ENCODE results near the gene SLC17A3.

Gene SLC17A3

GRCh38 chr6:25842526-25842925 lies 31.5 kb downstream of the SLC17A3 start:
- in situ Hi-C loops (cut with MboI; ENCODE audit: low sequenced_read_pairs): no loop called here

DNA sequence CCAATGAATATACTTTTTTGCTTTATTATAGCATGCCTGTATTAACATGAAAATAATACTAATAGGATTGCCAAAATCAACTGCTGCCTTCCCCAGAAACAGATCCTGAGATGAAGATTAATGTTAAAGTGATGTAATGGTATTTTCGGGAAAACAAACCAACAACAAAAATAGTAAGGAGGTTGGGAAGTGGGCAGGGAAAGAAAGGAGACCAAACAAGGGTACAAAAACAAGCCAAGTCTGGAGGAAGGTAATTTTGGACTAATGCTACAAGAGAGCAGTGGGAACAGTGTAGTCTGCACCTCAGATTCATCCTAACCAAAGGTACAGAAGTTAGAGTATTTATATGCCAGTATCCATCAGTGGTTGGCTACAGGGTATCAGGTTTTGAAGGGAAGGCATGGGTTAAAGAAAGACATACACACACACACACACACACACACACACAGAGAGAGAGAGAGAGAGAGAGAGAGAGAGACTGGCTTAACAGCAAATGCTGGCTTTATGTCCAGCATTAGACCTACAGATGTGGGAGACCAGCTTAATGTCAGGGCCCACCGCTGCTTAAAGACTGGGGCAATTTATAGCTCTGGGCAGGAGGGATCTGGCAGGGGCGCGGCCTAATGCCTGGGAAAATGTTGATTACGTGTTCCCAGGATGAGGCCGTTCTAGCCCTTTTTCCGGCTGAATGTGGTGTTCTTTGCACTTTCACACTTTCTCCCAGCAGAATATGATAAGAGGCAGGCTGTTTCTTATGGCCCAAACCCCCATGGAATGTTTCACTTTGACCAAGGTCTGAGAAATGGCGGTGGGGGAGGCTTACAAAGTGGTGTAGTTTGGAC lies 38.4 kb downstream of the SLC17A3 start:
- in situ Hi-C loops (cut with MboI; ENCODE audit: low sequenced_read_pairs): no loop called here

- in situ Hi-C loops (cut with MboI; ENCODE audit: low sequenced_read_pairs): no loop called here
Measured at GRCh38 chr6:25834950-25835349, 39.1 kb downstream of the SLC17A3 start.

DNA sequence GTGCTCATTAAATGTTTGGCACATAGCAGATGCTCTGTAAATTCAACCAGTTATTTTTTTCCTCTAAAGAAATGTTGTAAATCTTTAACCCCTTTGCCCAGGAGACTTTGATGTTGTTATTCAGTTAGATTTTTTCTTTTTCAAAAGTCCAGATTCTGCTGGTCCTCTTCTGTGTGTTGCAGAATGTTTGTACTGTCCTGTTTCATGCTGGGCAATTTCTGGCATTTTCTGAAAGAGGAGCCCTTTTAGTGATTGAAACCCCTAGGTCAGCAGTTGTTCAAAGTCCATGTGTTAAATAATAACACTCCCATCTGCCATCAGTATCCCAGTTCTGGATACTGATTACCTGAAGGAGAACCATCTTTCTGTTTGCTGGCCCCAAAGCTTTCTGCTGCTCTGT lies 40.9 kb downstream of the SLC17A3 start:
- in situ Hi-C loops (cut with MboI; ENCODE audit: low sequenced_read_pairs): no loop called here

- in situ Hi-C loops (cut with MboI; ENCODE audit: low sequenced_read_pairs): no loop called here
Measured at GRCh38 chr6:25832670-25833069, 41.4 kb downstream of the SLC17A3 start.

DNA sequence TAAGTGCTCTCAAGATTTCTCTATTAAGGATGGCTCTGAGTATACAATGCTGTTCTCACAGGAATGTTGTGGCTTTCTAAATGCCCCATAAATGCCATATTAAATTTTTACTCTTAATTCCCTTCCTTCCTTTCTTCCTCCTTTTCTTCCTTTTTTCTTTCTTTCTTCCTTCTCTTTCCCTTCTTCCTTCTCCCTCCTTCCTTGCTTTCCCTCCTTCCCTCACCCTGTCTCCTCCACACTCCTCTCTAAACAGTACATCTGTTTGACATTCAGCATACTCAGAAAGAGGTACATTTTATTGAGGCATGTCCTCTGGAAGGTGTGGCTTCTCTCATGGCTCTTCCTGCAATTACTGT lies 41.8 kb downstream of the SLC17A3 start:
- in situ Hi-C loops (cut with MboI; ENCODE audit: low sequenced_read_pairs): no loop called here

DNA sequence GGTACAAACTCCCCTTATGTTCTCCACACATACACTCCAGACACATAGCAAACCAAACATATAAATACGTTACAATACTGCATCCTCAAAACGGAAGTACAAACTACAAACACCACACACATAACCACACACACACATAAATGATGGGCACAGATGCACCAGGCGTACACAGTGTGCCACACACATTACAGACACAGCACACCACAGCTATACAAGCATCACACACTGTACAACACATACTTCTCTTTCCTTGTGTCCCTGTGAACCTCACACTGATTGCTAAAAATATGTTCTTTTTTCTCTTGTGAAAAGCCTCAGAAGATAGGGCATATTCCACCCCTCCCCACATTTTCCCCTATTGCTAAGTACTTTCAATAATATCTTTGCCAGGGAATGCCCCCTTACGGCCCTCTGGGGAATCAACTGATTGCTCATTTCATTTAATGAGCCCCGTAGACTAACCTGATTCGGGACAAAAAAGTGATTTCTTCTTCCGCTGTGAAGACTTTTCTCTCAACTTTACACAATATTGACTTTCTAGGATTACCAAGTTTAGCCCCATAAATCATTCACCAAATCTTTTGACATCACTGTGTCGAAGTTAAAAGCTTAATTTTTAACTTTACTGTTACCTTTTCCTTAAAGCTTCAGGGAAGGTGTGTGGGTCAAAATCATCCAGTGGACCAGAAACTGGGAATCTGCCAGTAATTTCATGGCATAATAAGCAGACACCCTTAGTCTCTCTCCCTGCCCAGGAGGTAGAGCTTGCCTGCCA lies 42.3 kb downstream of the SLC17A3 start, which contains the start of gene SLC17A1:
TSS of gene SLC17A1 (minus strand) at position 521 of the 775 bp plus-strand sequence. CDS start 1,495 bp downstream, outside the sequence.
- in situ Hi-C loops (cut with MboI; ENCODE audit: low sequenced_read_pairs): no loop called here

- in situ Hi-C loops (cut with MboI; ENCODE audit: low sequenced_read_pairs): no loop called here
Measured at GRCh38 chr6:25830458-25830857, 43.6 kb downstream of the SLC17A3 start.

DNA sequence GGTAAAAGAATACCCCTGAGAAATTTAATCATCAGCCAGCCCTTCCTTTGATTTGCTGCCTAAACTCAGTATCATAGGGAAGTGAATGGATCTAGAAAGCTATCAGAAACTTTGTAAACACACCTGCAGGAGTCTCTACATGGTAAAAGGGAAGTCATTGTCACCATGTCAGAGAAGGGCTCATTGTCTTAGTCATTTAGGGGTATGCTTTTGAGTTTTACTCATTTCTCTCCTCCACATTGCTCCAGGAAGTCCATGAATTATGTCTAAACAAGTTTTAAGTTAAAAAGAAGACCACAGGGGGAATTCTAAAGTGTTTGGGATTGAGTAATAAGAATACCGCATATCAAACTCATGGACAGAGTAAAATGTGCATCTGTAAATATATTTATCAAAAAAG lies 44.7 kb downstream of the SLC17A3 start:
- in situ Hi-C loops (cut with MboI; ENCODE audit: low sequenced_read_pairs): no loop called here

GRCh38 chr6:25821341-25821740 lies 52.7 kb downstream of the SLC17A3 start:
- in situ Hi-C loops (cut with MboI; ENCODE audit: low sequenced_read_pairs): no loop called here

DNA sequence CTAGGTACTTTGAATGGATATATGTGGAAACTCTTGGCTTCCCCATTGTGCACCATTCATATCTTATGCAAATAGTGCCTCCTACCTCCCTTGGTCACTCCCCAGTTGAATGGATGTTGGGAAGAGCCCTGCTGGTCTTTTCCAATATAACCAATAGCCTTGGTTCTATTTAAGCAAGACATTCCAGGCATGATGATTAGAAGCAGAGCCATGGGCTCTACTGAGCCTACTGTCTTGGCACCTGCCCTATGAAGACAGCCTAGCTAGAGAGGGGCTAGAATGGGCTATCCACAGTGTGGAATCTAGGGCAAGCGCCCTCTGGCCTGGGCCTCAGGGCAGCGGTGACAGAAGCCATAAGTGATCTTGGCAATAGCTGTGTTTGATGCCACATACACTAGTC lies 57.8 kb downstream of the SLC17A3 start:
- in situ Hi-C loops (cut with MboI; ENCODE audit: low sequenced_read_pairs): no loop called here

- in situ Hi-C loops (cut with MboI; ENCODE audit: low sequenced_read_pairs): no loop called here
Measured at GRCh38 chr6:25815194-25815593, 58.8 kb downstream of the SLC17A3 start.

GRCh38 chr6:25804804-25805203 lies 69.2 kb downstream of the SLC17A3 start:
- in situ Hi-C loops (cut with MboI; ENCODE audit: low sequenced_read_pairs): no loop called here

DNA sequence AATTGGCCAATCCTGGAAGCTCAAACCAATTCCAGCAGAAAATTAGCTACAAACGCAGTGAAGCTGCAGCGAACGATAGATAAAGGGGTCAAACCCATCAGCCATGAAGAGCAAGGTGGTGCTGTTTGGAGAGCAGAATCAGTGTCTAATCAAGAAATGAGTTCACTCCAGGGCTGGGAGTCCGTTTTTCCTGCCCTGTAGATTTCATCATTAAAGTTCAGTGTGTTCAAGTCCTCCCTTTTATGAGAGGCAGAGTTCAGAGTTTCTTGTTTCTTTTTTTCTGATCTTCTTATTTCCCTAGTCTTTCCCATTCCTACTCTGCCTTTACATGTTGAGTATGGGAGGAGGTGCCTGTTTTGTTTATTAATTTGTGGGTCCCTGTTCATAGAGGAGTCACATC lies 72.6 kb downstream of the SLC17A3 start:
- in situ Hi-C loops (cut with MboI; ENCODE audit: low sequenced_read_pairs): no loop called here

All from hTERT RPE-1 (cell line).